Sigmoid colon (tissue), 4 donors: ENCODE measurements around the gene IFI27L1.

Source experiments
- CTCF ChIP-seq, 4 experiments: fragments of 450-650 bp in 3 of 4; fragments of 200-600 bp in 1 of 4; IDR thresholded peaks; one replicate each; pipeline ENCODE4 v1.5.1; 2016 to 2019; ENCODE audit warnings: antibody characterized with exemption in 4 of 4, mild to moderate bottlenecking in 3 of 4, moderate library complexity in 2 of 4
- EP300 ChIP-seq, 4 donors: sonication (generic); formaldehyde crosslinking; IDR thresholded peaks; one replicate each; pipeline ENCODE4 v1.6.1; 2017; ENCODE audit warnings: antibody characterized with exemption in 4 of 4
- POLR2A ChIP-seq, 2 donors: fragments of 450-650 bp; IDR thresholded peaks; one replicate each; pipeline ENCODE4 v1.6.1; 2016; ENCODE audit warnings: antibody characterized with exemption in 2 of 2, mild to moderate bottlenecking in 2 of 2, moderate library complexity in 2 of 2
- POLR2AphosphoS5 ChIP-seq, 4 donors: sonication (generic); formaldehyde crosslinking; IDR thresholded peaks; one replicate each; pipeline ENCODE4 v1.6.1; 2017; ENCODE audit warnings: antibody characterized with exemption in 4 of 4

- TF ChIP-seq CTCF (IDR thresholded peaks at IDR 0.05) (no peak), POLR2A (IDR thresholded peaks at IDR 0.05) (no peak), EP300 (IDR thresholded peaks at IDR 0.05) (no peak), POLR2AphosphoS5 (IDR thresholded peaks at IDR 0.05) (no peak)
These were observed 39.4 kb upstream of the IFI27L1 start for GRCh38 chr14:94041551-94042346.
